Activated T-helper 9 cell treated with anti-CD3 and anti-CD28 coated beads, Interleukin-2, amount 50 U/mL, for 16 hours (primary cell): Measurements from ENCODE around the gene GLRX5.

Experiments used
- DNase-seq: peaks from one replicate; pipeline ENCODE4 v3.0.0-alpha.2; 2020; ENCODE audit warnings: low read depth

The GLRX5 gene

DNA sequence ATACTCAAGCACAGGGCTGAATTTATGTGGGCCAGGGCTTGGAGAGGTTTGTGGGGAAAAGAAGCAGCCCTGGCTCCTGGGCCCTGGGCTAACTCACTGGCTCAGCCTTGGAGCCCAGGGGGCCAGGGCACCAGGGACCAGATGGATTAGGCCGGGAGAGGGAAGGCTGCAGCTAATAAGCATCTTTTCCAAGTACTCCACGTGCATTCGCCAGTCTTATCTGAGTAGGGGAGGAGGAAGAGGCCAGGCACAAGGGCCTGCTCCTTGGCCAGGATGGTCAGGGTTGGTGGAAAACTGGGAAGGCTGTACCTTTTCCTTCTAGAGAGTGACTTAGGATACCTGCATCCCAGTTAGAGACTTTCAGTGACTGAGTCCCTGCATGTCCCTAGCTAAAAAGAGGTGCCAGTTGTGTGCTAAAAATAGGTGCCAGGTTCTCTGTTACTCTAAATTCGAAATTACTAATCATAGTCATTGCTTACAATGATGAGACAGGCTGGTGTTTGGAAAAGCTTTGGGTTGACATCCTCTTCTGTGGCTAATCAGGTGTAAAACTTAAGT is 1.3 kb downstream of the GLRX5 start:
- no peak for DNase-seq

- DNase-seq: no peak
Observed at GRCh38 chr14:95536671-95537070, 1.8 kb downstream of the GLRX5 start.

GRCh38 chr14:95537298-95538089 is 2.6 kb downstream of the GLRX5 start:
- no peak for DNase-seq

GRCh38 chr14:95538801-95539509 is 4.1 kb downstream of the GLRX5 start:
- DNase-seq: no peak

- DNase-seq: no peak
Observed at GRCh38 chr14:95540236-95540855, 5.5 kb downstream of the GLRX5 start.

DNA sequence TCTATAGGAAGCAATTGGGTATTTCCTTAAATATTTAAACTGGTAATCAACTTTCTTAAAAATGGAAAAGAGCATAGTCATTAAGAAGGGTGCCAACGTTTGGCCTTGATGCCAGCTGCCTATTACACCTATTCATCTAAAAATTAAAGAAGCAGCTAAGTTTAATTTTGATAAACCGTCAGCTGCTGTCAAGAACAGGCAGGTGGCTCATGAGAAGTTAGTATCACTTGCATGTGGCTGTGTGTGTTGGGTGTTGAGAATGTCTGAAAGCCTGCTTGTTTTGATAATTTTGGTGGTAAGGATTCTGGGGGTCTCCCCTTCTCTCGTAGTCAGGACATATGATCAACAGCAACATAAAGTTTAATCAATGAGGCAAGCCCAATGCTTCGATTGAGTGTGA is 6.5 kb downstream of the GLRX5 start:
- no peak for DNase-seq

DNA sequence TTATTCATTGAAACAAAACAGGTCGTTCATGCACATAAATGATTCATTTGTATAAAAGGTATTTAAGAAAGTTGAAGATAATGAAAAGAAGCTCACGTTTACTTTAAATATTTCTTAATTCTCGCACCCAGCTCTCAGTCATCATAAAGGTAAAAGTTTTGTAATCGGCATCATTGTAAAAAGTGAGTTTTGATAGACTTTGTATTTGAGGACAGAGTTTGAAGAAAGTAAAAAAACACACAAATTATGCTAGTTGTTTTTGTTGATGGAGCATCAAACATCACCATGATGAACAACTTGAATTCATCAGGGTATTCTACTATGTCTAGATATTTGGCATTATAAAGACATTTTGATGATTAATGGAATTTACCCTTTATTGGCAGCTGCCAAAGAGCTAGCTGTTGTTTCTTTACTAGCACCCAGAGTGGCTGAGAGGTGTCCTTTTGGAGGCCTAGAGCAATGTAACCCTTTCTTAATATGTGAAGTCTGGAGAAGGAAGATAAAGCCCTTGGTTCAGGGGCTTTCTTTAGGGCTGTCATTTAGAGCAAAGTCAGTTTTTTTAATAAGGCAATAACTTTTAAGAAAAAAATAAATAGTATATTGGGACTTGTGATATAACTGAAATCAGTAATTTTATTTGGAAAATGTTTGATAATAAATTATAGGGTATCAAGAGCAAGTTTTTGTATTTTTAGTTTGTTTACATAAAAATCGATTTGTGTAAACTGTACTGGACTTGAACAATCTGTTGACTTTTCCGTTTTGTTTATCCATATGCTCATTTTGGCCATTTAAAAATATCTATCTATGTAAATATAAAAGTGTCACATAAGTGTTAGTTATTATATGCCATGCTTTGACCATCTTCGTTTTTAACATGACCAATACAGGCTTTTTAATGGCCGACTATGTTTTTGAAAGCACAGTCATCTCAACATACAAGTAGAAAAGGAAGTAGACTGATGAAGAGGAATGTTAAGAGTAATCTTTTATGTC is 7.4 kb downstream of the GLRX5 start:
- DNase-seq: no peak

DNA sequence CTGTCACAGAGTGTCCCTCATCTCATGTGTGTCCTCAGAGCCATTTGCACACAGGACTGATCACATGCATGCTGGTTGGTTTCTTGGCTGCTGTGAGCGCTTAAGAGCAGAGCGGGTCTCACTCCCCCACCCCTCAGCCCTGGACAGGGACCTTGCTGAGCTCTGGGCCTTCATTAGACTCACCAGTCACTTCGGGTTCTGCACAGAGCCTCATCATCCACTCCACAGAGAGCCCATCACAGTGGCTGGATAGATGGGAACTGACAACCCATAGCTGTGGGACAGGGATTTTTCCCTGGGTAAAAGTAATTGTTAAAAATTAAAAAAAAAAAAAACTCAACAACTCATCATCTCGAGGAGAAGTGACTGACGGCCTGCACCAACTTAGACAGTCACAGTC is 8.2 kb downstream of the GLRX5 start:
- no peak for DNase-seq

- no peak for DNase-seq
Observed at GRCh38 chr14:95544588-95544987, 9.7 kb downstream of the GLRX5 start.

- DNase-seq: no peak
Observed at GRCh38 chr14:95545515-95546168, 10.8 kb downstream of the GLRX5 start.

- no peak for DNase-seq
Observed at GRCh38 chr14:95547272-95547625, 12.4 kb downstream of the GLRX5 start.

DNA sequence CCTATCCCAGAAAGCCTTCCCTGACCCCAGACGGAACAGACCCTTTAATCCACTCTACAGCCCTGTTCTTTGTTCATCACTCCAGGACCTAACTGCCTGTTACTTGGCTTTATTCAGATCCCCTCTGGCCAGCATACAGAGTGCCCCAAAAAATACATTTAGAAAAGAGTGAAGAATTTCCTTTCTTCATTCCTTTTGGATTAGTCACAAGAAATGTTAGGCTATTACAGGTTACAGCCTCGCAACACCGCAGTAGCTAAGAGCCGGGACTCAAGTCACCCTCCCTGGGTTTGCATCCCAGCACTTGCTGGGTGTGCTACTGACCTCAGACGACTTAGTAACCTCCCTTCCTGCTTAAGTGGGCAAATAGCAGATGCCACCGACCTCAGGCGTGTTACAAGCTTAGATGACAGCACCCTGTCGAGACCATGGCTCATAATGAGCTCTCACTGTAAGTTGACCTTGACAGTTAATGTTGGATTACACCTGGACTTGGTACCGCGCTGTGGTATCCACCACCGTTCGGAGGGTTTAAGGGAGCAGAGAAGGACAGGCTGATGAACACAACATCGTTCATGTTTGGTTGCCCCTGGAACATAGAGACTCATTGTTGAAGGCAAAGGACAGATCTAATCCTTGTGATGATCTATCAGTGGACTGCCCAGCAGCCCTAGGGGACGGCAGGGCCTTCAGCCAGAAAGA is 12.9 kb downstream of the GLRX5 start:
- no peak for DNase-seq

GRCh38 chr14:95548328-95548929 is 13.6 kb downstream of the GLRX5 start:
- DNase-seq: no peak

GRCh38 chr14:95549656-95550585 is 15.1 kb downstream of the GLRX5 start:
- DNase-seq: no peak

DNA sequence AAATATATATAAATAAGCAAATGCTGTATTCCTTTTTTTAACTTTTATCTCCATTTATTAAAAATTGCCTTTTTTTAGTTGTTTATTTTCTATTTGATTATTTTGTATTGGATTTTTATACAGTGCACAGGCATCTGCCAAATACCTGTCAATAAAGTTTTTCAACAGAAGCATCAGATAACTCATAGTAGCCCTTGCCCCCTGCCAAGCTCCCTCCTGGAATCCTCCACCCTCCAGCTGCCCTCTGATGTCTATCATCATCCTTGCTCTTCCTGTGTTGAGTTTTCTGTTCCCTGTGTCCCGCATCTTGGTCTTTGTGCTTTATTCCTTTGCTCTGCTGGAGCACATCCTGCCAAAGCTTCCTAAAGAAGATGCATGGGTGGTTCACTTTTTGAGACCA is 16.6 kb downstream of the GLRX5 start:
- no peak for DNase-seq

- no peak for DNase-seq
Observed at GRCh38 chr14:95553141-95553540, 18.3 kb downstream of the GLRX5 start.

DNA sequence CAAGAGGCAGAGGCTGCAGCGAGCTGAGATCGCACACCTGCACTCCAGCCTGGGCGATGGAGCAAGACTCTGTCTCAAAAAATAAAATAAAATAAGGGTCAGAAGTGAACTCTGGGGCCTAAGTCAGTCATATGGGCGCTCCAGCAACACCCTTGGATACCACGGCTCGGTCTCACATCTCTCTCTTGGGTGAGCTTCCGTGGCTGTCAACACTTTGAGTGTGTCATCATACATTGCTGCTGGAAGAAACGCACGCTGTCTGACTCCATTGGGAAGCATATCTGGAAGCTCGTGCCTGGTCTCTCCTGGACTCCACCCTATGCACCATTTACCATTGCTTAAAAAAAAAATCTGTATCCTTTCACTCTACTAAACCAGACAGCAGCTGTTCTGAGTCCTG is 20.2 kb downstream of the GLRX5 start:
- DNase-seq: no peak

DNA sequence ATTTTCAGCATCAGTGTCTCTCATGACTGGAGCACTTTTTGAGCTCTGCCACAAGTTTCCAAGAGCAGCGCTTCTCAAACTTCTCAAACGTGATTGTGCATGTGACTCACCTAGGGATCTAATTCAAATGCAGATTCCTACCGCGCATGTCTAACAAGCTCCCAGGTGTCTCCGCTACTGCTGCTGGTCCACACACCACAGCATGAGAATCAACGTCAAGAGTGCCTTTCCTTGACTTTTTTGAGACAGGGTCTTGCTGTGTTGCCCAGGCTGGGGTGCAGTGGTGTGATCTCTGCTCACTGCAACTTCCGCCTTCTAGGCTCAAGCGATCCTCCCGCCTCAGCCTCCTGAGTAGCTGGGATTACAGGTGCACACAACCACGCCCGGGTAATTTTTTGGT is 22.4 kb downstream of the GLRX5 start:
- no peak for DNase-seq

DNA sequence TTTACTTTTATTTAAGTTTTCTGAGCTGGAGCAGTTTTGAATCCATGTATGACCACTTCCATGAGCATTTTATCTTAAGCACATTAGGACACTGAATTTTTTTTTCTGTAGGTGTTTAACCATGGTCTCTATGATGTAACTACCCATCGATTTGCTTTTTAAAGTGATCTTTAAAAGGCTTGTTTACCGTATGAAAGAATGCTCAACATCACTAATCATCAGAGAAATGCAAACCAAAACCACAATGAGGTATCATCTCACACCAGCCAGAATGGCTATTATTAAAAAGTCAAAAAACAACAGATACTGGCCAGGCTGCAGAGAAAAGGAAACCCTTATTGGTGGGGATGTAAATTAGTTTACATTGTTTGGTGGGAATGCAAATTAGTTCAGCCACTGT is 23.0 kb downstream of the GLRX5 start:
- DNase-seq: no peak
